ENCODE results near the gene PTPRU. TPM values are rescaled to one million over a fixed set of nuclear protein-coding genes. Genes with fewer than 3 reads are reported as not detected.

PTPRU gene
- total RNA-seq, 1 experiment from 2014 or later = 40.7 TPM

GRCh38 chr1:29269382-29269781 lies 33.1 kb downstream of the PTPRU start:
- ChIA-PET CTCF (no interaction called here), RAD21 (ENCODE audit: low non-redundant PET in 1 of 2, low total read pairs in 2 of 2, uncharacterized antibody in 2 of 2, unreplicated experiment in 2 of 2) (no interaction called here), POLR2A (no interaction called here)
- no peak overlapping the region for H3K27ac ChIP-seq (ENCODE audit: low read depth, low read length)
- no peaks in the 10 kb centered on the region for H4K20me1 ChIP-seq (ENCODE audit: insufficient read depth)
- no peaks in the 10 kb centered on the region for H3K27me3 ChIP-seq (ENCODE audit: insufficient read depth, low read length)
- no peaks in the 10 kb centered on the region for H3K36me3 ChIP-seq (ENCODE audit: control insufficient read depth in 1 of 2, insufficient read depth in 2 of 2, low read length in 2 of 2)
- DNase-seq (ENCODE audit: low read depth, low spot score) (no peak), ATAC-seq (no peak)
- H3K79me2 ChIP-seq (ENCODE audit: insufficient read depth, low read length) = no peaks in the 10 kb centered on the region
- no peak overlapping the region for H2AFZ ChIP-seq (ENCODE audit: low read depth, low read length, poor library complexity, severe bottlenecking)
- no peaks in the 10 kb centered on the region for H3K9me3 ChIP-seq (ENCODE audit: control insufficient read depth in 1 of 2, insufficient read depth in 1 of 2, low read depth in 1 of 2, low read length in 2 of 2)
- intact Hi-C loops (cut with micrococcal nuclease) = no loop called here
- H3K4me2 ChIP-seq (ENCODE audit: low read length) = no peak overlapping the region
- H3K4me1 ChIP-seq (ENCODE audit: control insufficient read depth in 1 of 2, insufficient read depth in 2 of 2, low read length in 2 of 2) = peaks cover 16 to 19% of the 10 kb centered on the region in 2 experiments
- no peak overlapping the region for H3K4me3 ChIP-seq (replicated peaks in 1 of 2; ENCODE audit: low read depth in 1 of 2, low read length in 2 of 2)
- TF ChIP-seq EZH2 (IDR thresholded peaks at IDR 0.05) (no peak), CBX3 (IDR thresholded peaks at IDR 0.05; ENCODE audit: low read depth) (no peak), POLR2AphosphoS5 (IDR thresholded peaks at IDR 0.05; ENCODE audit: low read depth, low read length) (no peak), ZNF274 (IDR thresholded peaks at IDR 0.05; ENCODE audit: low read depth, low read length) (no peak), RAD21 (IDR thresholded peaks at IDR 0.05; ENCODE audit: low read depth) (no peak), SIN3A (IDR thresholded peaks at IDR 0.05; ENCODE audit: low read depth) (no peak), SP1 (IDR thresholded peaks at IDR 0.05; ENCODE audit: low read depth) (no peak)
- H3K9ac ChIP-seq (ENCODE audit: low read length) = no peak overlapping the region
- H3K9me2 ChIP-seq (ENCODE audit: insufficient read depth) = no peaks in the 10 kb centered on the region
- no TSS peak for BruUV-seq (replicated peaks)

- no peak overlapping the region for H2AFZ ChIP-seq (ENCODE audit: low read depth, low read length, poor library complexity, severe bottlenecking)
- no TSS peak for BruUV-seq (replicated peaks)
- peak overlapping the region; percentile 62 for H3K4me2 ChIP-seq (ENCODE audit: low read length)
- no peaks in the 10 kb centered on the region for H4K20me1 ChIP-seq (ENCODE audit: insufficient read depth)
- no peaks in the 10 kb centered on the region for H3K79me2 ChIP-seq (ENCODE audit: insufficient read depth, low read length)
- ATAC-seq = no peak
- no peaks in the 10 kb centered on the region for H3K36me3 ChIP-seq (ENCODE audit: control insufficient read depth in 1 of 2, insufficient read depth in 2 of 2, low read length in 2 of 2)
- ChIA-PET CTCF (no interaction called here), RAD21 (ENCODE audit: low non-redundant PET in 1 of 2, low total read pairs in 2 of 2, uncharacterized antibody in 2 of 2, unreplicated experiment in 2 of 2) (no interaction called here), POLR2A (no interaction called here)
- DNase-seq (ENCODE audit: low read depth, low spot score) = no peak
- H3K4me1 ChIP-seq (ENCODE audit: control insufficient read depth in 1 of 2, insufficient read depth in 2 of 2, low read length in 2 of 2) = peaks cover 16 to 19% of the 10 kb centered on the region in 2 experiments
- no peaks in the 10 kb centered on the region for H3K9me2 ChIP-seq (ENCODE audit: insufficient read depth)
- no peak overlapping the region for H3K9ac ChIP-seq (ENCODE audit: low read length)
- no peak for TF ChIP-seq REST (IDR thresholded peaks at IDR 0.05; ENCODE audit: low read depth)
- no peak for TF ChIP-seq YY1 (IDR thresholded peaks at IDR 0.05; ENCODE audit: extremely low read depth, insufficient replicate concordance, low read depth, low read length)
- no peak for TF ChIP-seq SIN3A (IDR thresholded peaks at IDR 0.05; ENCODE audit: low read depth)
- no peak for TF ChIP-seq ZNF274 (IDR thresholded peaks at IDR 0.05; ENCODE audit: low read depth, low read length)
- TF ChIP-seq ELF1 (IDR thresholded peaks at IDR 0.05; ENCODE audit: borderline replicate concordance, low read depth) = no peak
- no peak for TF ChIP-seq ZBTB33 (IDR thresholded peaks at IDR 0.05; ENCODE audit: extremely low read depth, insufficient replicate concordance, low read length)
- no peak for TF ChIP-seq EZH2phosphoT487 (IDR thresholded peaks at IDR 0.05; ENCODE audit: borderline replicate concordance)
- no peak for TF ChIP-seq RAD21 (IDR thresholded peaks at IDR 0.05; ENCODE audit: low read depth)
- TF ChIP-seq POLR2AphosphoS5 (IDR thresholded peaks at IDR 0.05; ENCODE audit: low read depth, low read length) = no peak
- intact Hi-C loops (cut with micrococcal nuclease) = no loop called here
- H3K27me3 ChIP-seq (ENCODE audit: insufficient read depth, low read length) = no peaks in the 10 kb centered on the region
- H3K9me3 ChIP-seq (ENCODE audit: control insufficient read depth in 1 of 2, insufficient read depth in 1 of 2, low read depth in 1 of 2, low read length in 2 of 2) = no peaks in the 10 kb centered on the region
- H3K27ac ChIP-seq (ENCODE audit: low read depth, low read length) = no peak overlapping the region
- no peak overlapping the region for H3K4me3 ChIP-seq (replicated peaks in 1 of 2; ENCODE audit: low read depth in 1 of 2, low read length in 2 of 2)
These were observed 34.7 kb downstream of the PTPRU start for GRCh38 chr1:29270929-29271521.
